Inferior parietal cortex (tissue), 1 donor: ENCODE results near the gene ZNF747.

Source experiments
- DNase-seq: peaks from one replicate; pipeline ENCODE4 v3.0.0-alpha.2; 2016; ENCODE audit errors: extremely low spot score

Gene ZNF747

GRCh38 chr16:30518552-30518951 is 16.1 kb downstream of the ZNF747 start:
- no peak for DNase-seq

GRCh38 chr16:30515275-30515674 is 19.4 kb downstream of the ZNF747 start:
- DNase-seq = no peak

- DNase-seq = no peak
Observed at GRCh38 chr16:30511509-30511908, 23.1 kb downstream of the ZNF747 start.

GRCh38 chr16:30510376-30510938 is 24.2 kb downstream of the ZNF747 start:
- DNase-seq = no peak

- no peak for DNase-seq
Observed at GRCh38 chr16:30509081-30509765, 25.4 kb downstream of the ZNF747 start.

GRCh38 chr16:30503403-30504296 is 31.0 kb downstream of the ZNF747 start:
- no peak for DNase-seq

- no peak for DNase-seq
Observed at GRCh38 chr16:30499284-30499683, 35.4 kb downstream of the ZNF747 start.

GRCh38 chr16:30494709-30495108 is 39.9 kb downstream of the ZNF747 start:
- no peak for DNase-seq

GRCh38 chr16:30493941-30494488 is 40.6 kb downstream of the ZNF747 start:
- DNase-seq = no peak

- DNase-seq = peak; percentile 16
Observed at GRCh38 chr16:30491744-30492308, 42.8 kb downstream of the ZNF747 start.

GRCh38 chr16:30491229-30491628 is 43.4 kb downstream of the ZNF747 start:
- DNase-seq = no peak

GRCh38 chr16:30490210-30490609 is 44.4 kb downstream of the ZNF747 start:
- DNase-seq = no peak

- no peak for DNase-seq
Observed at GRCh38 chr16:30488764-30489605, 45.7 kb downstream of the ZNF747 start.

- no peak for DNase-seq
Observed at GRCh38 chr16:30485818-30486436, 48.7 kb downstream of the ZNF747 start.

- DNase-seq = no peak
Observed at GRCh38 chr16:30484887-30485286, 49.8 kb downstream of the ZNF747 start.

- DNase-seq = no peak
Observed at GRCh38 chr16:30482366-30482765, 52.3 kb downstream of the ZNF747 start.

- DNase-seq = no peak
Observed at GRCh38 chr16:30481381-30481780, 53.3 kb downstream of the ZNF747 start.
